Measurements from ENCODE around the gene ZC2HC1B.
A peak's percentile ranks its signal among the peaks of the same experiment; 100 is the strongest.
"Not testable (repeated sequence)": the region's sequence is repeated elsewhere in the genome, so short reads cannot be mapped to it uniquely, and the experiment has no call there.

ZC2HC1B gene

DNA sequence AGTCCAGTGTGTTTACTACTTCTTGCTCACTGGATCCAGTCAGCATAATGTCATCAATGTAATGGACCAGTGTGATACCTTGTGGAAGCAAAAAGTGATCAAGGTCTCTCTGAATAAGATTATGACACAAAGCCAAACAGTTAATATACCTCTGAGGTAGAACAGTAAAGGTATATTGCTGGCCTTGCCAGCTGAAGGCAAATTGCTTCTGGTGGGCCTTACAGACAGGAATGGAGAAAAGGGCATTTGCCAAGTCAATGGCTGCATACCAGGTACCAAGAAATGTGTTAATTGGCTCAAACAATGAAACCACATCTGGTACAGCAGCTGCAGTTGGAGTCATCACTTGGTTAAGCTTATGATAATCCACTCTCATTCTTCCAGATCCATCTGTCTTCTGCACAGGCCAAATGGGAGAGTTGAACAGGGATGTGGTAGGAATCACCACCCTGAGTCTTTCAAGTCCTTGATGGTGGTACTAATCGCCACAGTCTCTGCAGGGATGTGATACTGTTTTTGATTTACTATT lies 7.0 kb downstream of the ZC2HC1B start:
- not testable (repeated sequence) for DNase-seq (ENCODE audit: low spot score)

GRCh38 chr6:143872201-143872600 lies 7.9 kb downstream of the ZC2HC1B start:
- DNase-seq (ENCODE audit: low spot score): no peak

- not testable (repeated sequence) for DNase-seq (ENCODE audit: low spot score)
These were observed 9.3 kb downstream of the ZC2HC1B start for GRCh38 chr6:143873600-143873999.

GRCh38 chr6:143874503-143874902 lies 10.2 kb downstream of the ZC2HC1B start:
- not testable (repeated sequence) for DNase-seq (ENCODE audit: low spot score)

DNA sequence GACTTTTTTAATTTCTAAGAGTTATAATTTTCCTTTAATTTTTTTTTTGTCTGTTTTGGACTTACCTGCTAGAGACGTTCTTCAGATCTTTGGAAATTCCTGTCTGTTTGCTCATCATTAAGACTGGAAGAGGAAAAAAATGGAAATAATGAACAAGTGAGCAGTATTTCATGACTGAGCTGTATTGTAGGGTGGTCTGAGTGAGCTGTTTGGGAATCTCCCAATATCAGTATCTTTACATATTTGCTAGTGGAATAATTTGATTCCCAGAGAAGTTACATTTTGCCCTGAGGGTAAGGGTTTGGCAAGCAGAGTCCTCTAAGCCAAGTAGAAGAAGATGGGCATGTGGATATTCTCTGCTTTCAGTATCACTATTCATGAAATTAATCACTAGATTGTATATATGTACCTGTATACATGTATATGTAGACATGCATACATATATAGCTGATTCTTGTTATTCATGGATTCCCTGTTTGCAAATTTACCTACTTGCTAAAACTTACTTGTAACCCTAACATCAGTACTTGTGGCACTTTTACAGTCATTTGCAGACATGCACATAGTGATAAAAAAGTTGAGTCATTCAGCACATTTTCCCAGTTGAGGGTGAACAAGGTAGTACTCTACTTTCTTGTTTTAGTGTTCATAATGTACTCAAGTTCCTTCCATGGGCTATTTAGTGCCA lies 13.5 kb downstream of the ZC2HC1B start:
- no peak for DNase-seq (ENCODE audit: low spot score)

DNA sequence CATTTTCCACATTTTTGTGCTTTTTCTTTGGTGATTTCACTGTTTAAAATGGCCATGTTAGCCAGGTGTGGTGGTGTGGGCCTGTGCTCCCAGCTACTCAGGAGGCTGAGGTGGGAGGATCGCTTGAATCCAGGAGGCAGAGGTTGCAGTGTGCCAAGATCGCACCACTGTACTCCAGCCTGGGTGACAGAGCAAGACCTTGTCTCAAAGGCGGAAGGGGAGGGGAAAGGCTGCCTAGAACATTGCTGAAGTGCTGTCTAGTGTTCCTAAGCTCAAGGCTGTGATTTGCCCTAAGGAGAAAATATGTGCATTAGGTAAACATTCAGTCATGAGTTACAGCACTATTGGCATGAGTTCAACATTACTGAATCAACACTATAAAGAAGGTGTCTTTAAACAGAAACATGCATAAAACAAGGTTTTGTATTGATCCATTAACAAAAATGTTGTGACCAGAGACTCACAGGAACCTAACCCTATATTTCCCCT lies 14.0 kb downstream of the ZC2HC1B start:
- no peak for DNase-seq (ENCODE audit: low spot score)

- DNase-seq (ENCODE audit: low spot score): no peak
These were observed 16.1 kb downstream of the ZC2HC1B start for GRCh38 chr6:143880412-143880811.

DNA sequence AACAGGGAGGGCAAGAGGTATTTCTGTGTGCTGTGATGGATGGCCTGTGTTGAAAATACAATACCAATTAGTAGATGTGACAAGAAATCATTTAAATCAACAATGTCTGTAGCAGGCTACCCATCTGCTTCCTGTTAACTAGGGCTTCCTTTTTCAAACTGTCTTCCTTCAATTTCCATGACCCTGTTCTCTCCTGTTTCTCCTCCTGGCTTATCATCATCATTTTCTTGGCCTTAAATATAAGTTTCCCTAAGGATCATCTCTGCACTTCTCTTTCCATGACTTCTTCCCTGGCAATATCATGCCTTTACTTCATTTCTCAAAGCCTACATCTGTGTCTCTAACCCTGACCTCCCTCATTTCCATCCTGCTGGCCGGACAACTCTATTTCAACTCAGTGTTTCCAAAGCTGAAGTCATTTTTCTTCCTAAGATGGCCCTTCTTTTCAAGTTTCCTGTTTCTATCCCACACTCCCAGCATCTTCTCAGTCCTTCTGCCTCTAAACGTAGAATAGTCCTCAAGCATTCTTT lies 18.2 kb downstream of the ZC2HC1B start:
- no peak for DNase-seq (ENCODE audit: low spot score)

GRCh38 chr6:143884216-143884900 lies 20.1 kb downstream of the ZC2HC1B start:
- peak; percentile 6 for DNase-seq (ENCODE audit: low spot score)

GRCh38 chr6:143885116-143885515 lies 20.8 kb downstream of the ZC2HC1B start:
- no peak for DNase-seq (ENCODE audit: low spot score)

GRCh38 chr6:143894655-143895054 lies 30.4 kb downstream of the ZC2HC1B start:
- DNase-seq (ENCODE audit: low spot score): no peak

GRCh38 chr6:143896126-143896860 lies 32.0 kb downstream of the ZC2HC1B start:
- DNase-seq (ENCODE audit: low spot score): peak; percentile 34

DNA sequence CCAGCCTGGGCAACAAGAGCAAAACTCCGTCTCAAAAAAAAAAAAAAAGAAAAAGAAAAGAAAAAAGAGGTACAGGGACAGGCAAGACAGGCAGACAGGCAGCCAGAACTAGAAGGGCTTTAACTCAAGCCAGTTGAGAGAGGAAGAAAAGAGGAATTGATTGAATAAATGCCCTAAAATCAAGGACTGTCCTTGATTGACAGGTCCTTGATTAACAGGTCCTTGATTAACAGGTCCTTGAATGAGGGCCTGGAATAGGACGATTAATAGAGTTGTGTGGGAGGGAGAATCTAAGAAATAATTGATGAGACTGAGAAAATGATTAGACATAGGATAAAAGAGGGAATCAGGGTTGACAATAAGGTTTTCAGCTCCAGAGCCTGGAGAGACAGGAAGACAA lies 36.1 kb downstream of the ZC2HC1B start:
- DNase-seq (ENCODE audit: low spot score): no peak

- peak; percentile 16 for DNase-seq (ENCODE audit: low spot score)
These were observed 37.8 kb downstream of the ZC2HC1B start for GRCh38 chr6:143901885-143902750.

- no peak for DNase-seq (ENCODE audit: low spot score)
These were observed 38.6 kb downstream of the ZC2HC1B start for GRCh38 chr6:143902827-143903226.

DNA sequence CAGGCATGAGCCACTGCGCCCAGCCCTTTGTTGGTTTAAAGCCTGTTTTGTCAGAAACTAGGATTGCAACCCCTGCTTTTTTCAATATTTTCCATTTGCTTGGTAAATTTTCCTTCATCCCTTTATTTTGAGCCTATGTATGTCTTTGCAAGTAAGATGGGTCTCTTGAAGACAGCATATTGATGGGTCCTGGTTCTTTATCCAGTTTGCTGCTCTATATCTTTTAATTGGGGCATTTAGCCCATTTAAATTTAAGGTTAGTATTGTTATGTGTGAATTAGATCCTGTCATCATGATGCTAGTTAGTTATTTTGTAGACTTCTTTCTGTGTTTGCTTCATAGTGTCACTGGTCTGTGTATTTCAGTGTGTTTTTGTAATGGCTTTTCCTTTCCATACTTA lies 46.8 kb downstream of the ZC2HC1B start:
- DNase-seq (ENCODE audit: low spot score): no peak

GRCh38 chr6:143912671-143913070 lies 48.4 kb downstream of the ZC2HC1B start:
- DNase-seq (ENCODE audit: low spot score): no peak

- not testable (repeated sequence) for DNase-seq (ENCODE audit: low spot score)
These were observed 52.8 kb downstream of the ZC2HC1B start for GRCh38 chr6:143917026-143917425.

GRCh38 chr6:143928853-143929252 lies 64.6 kb downstream of the ZC2HC1B start:
- no peak for DNase-seq (ENCODE audit: low spot score)

DNA sequence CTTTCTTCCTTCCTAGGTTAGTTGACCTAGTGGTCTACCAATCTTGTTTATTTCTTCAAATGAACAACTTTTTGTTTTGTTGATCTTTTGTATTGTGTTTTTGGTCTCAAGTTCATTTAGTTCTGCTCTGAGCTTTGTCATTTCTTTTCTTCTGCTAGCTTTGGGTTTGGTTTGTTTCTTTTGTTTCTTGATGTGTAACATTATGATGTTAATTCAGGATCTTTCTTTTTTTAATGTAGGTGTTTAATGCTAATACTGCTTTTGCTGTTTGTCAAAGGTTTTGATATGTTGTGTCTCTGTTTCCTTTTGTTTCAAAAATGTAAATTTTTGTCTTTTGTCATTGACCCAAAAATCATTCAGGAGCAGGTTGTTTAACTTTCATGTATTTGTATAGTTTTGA lies 65.7 kb downstream of the ZC2HC1B start:
- DNase-seq (ENCODE audit: low spot score): no peak

GRCh38 chr6:143934331-143934730 lies 70.1 kb downstream of the ZC2HC1B start:
- DNase-seq (ENCODE audit: low spot score): no peak

Measured in Ammon's horn (tissue), 1 donor.